Bone marrow (tissue), 2 donors: ENCODE measurements around the gene C4orf36.

Experiments used
- DNase-seq, 2 donors: peaks; one replicate each; lab custom pipeline; 2025; lab: John Stamatoyannopoulos, UW

The C4orf36 gene

DNA sequence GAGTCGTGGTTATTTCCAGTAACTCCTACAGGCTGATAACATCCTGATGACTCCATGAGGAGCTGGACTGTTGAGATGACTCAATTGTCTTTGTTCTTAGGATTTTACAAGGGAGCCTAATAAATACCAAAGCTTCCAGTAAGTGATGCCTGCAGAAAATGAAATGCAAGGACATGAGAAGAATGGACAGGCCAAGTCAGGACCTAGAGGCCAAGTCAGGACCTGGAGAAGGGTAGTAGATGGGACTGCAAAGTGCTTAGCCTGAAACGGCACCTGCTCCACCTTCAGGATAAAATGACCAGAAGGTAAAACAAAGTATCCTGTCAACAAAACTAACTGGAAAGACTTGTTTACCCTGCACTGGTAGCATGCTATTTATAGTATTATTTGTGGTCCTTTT, 36.6 kb downstream of the C4orf36 start:
- DNase-seq: no peak

DNA sequence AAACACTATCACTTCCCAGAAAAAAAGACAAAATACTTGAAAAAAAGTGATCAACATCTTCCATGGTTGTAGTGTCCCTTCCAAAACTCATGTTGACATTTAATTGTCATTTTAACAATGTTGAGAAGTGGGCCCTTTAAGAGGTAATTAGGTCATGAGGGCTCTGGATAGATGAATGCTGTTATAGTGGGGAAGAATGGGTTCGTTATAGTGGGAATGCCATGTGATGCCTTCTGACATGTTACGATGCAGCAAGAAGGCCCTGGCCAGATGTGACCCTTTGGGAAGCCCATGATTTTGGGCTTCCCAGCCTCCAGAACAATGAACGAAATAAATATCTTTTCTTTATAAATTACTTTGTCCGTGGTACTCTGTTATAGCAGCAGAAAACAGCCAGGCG, 39.0 kb downstream of the C4orf36 start:
- DNase-seq: no peak

DNA sequence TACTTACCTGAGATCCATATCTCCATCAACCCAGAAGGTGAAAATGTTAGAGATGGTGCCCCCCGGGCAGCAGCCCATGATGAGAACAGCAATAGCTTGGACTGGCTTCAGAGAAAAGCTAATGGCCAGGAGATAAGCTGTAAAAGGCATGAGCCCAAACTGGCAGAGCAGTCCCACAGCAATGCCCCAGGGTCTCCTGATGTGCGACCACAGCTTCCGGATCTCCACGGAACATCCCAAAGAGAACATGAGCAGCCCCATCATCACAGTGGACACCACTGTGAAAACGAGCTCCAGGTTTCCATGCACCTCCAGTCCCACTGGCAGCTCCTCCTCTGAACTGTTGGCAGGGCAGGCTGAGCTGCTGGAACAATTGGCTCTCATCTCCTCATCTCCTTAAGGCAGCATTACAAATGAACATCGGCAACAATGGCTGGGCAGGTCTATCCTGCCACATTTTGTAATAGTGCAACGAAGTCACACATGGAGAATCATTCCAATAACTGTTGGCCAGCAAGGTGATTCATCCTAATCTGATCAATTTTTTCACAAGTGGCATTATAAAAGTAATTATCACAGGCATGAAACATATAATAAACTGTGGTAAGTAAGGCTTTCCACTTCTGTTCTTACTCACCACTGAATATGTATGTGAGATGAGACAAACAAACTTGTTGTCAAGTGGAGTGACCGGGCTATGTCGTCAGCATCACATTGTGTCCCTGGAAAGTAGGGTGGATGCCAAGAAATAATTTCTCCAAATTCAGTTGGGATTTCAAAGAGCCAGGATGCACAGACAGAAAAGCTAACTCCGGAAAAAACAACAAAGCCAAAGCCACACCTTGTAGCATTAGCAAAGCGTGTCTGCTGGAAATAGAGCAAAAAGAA, 43.2 kb downstream of the C4orf36 start, which contains the start of gene SLC10A6:
TSS of gene SLC10A6 (minus strand) at position 653 of the 888 bp plus-strand sequence. CDS start at position 384, 269 bp downstream.
- DNase-seq: no peak

DNA sequence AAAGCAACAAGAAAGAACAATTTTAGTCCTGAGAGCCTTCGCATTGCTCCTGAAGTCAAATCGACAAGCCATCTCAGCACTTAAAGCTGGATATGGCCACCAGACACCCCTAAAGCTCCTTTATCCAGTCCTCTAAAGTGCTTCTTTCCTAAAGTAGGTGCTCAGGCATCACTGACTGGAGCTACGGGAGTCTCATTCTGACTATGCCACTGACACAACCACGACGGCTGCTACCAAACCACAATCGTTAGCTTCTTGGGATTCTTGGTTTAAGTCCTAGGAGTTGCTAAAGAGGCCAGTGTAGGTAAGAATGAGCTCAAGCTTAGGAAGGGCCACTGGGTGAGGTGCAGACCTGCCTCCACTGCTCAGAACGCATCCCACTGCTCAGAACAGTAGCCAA, 44.1 kb downstream of the C4orf36 start:
- DNase-seq: no peak

DNA sequence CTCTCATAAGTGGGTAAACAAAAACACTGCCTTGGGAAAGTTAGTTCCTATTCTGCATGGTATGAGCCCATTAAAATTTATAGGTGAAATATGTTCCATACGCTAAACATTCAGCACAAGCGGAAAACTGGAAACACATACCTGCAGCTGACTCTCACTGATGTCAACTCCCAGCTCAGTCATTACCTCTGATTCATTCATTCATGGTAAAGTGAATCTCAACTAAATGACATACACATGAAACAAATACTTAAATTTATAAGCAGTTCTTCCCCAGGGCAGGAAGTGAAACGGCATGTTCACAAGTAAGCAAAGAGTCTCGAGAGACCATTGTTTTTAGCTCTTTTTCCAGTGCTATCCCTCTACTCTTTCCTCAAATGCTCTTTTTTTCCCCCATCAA, 44.7 kb downstream of the C4orf36 start:
- DNase-seq: no peak

DNA sequence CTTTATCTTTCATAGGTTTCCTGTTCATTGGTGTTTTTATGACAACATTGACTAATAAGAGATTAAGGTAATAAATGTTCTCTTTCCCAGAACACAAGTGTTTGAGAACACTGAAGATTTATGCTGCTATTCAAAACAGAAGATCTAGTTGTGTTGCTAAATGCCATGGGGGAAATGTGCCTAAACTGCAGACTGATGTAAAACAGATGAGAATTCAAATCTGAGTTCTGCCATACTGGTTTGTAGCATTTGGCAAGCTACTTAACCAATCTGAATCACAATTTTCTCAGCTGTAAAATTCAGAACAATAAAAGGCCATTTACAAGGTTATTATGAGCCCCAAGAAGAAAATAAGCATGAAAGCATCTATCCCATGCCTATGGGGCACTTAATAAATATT, 45.3 kb downstream of the C4orf36 start:
- no peak for DNase-seq

DNA sequence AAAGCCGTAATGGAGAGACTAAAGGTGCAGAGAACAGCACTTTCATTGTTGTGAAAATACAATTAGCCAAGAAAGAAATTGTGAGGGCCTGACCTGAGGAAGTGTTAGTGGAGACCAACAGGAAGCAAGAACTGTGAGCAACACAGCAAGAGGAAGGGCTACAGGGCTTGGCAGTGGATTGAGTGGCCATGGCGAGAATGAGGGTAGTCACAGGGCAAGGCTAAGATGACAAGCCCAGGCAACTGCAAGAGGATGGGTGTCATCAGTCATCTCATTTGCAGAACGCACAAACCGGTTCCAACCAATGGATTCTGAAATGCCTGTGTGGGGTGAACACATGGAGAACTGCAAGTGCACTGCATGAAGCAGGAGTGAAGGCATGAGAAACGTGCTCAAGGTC, 46.6 kb downstream of the C4orf36 start:
- DNase-seq: no peak

DNA sequence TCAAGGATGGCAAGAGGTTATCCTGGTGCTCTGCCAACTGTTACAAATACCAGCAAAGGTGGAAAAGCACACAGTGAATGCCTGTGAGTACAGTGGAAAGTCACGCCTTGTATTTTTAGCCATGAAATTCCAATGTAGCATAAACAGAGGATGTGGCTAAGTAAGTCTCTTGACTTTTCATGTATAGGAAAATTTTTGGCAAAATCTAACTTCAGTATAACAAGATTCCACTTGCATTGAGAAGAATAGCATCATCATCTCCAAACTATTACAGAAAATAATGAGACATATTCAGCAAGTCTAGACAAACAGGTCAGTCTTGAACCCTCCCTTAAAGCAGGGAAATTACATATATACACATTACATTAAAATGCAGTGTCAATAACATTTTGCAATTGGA, 50.9 kb downstream of the C4orf36 start:
- no peak for DNase-seq

DNA sequence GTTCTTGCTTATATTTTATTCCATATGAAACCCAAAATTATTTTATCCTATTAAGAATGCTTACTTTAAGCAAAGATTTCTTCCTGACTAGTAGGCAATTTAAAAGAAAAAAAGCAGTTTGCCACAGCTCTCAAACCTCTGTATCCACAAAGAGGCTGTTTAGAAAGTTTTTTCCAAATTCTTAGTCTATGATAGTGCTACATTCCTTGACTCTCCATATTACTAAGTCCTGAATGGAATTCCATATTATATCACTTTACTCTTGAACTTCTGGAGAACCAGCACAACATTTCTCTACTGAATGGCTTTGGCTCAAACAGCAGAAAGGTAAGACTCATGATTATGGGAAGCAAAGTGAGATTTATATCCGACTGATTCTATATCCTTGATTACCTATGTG, 51.4 kb downstream of the C4orf36 start:
- DNase-seq: no peak

DNA sequence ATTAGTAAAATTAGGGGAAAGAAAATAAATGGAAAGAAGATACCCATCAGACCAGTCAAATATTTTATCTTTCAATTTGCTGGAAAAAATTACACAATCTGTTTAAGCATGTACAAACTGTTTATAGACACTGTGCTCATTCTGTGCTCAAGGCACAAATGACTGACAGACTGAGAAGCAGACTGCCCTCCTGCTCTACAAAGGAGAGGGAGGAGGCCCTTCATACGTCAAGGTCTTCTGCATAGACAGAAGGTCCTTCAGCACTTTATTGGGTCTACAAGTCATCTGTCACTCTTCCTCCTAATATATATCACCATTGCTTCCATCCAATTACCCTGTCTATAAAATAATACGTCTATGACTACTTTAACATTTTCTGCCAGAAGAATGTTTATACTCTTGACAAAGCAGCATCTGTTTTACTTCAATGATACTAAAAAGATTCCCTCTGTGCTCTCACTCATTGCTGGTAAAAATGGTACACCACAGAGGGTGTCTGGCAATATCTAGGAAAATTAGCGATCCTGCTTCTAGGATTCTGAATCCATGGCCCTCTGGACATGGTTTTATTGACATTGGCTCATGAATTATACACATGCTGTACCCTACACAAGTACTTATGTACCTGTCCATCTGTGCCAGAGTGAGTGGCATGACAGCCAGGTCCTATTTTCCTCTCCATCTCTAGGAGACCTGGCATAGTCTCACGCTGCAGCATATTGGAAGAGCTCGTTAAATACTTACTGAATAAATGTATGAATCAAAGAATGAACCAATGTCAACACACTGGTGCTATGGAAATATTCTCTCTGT, 54.3 kb downstream of the C4orf36 start:
- DNase-seq: no peak

DNA sequence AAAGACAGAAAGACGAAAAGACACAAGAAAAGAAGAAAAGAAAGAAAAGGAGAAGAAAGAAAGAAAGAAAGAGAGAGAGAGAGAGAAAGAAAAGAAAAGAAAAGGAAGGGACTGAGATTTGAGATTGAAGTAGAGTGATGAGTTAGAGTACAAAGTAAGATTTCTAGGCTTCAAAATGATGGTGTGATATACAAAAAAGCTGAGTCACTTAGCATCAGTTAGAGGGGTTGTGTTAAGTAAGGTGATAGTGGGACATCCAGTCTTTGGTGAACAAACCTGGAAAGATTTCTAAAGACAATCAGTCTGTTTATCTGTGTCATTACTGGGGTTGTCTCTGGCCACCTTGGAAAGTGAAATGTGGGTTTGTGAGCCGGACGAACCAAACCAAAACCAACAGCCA, 56.5 kb downstream of the C4orf36 start:
- DNase-seq: no peak

DNA sequence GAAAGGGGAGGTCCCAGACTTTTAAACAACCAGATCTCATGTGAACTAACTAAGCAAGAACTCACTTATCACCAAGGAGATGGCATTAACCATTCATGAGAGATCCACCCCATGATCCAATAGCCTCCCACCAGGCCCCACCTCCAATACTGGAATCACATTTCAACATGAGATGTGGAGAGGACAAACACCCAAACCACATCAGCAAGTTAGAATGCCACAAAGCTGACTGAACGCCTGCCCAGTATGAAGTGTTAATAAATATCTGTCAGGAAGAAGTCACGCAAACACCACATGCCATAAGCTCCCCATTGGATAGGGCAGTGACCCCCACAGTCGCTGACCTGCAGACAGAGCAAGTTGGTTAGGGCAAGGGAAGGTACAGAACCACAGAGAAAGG, 57.3 kb downstream of the C4orf36 start:
- DNase-seq: no peak

DNA sequence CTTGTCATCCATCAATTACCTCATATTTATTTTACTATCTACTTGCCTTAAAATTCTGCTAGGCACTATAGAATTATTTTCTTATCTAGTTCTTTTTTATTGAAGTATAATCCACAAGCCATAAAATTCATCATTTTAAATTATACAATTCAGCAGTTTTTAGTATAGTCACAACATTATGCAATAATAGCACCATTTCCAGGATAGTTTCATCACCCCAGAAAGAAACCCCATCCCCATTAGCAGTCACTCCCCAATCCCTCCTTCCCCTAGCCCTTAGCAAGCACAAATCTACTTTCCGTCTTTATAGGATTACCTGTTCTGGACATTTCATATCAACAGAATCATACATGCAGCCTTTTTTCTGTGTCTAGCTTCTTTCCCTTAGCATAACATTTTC, 58.6 kb downstream of the C4orf36 start:
- no peak for DNase-seq

DNA sequence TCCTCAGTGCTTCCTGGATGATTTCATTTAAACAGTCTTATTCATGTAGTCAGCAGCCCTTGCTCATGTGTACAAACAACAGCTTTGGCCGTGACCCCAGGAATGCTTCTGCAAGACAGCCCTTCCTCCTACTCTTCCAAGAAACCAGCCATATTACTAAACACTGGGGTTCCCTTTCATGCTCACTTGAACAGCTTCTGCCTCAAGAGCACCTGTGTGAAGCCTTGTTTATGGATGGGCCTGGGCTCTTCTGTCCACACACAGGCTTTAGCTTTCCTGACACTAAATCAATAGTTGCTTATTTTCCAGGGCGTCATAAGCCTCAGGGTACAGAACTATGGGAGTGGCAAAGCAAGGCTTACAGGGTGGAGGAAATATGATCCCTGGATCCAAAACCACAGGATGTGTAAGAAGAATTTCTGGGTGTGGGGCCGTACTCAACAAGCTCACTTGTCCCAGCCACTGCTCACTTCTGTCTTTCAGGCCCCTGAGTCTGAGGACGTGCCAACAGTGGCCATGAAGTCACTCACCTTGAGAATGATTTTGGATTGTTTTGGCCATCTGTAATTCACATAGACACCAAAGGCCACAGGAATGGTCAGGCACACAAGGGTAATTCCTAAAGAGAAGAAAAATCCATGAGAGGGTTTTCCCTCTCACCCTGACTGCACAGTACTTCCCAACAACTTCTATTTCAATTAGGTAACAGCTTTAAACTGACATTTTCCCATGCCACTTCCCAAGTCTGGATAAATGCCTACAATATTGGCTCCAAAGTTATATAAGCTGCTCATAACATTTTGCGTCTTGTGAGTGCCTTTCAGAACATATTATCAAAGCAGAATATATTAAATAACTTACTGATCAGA, 60.7 kb downstream of the C4orf36 start:
- no peak for DNase-seq
